HG02943 (cell line): ENCODE measurements around the gene SLC6A6.

Source experiments
- ATAC-seq: cut with Tn5 transposase; IDR thresholded peaks from one replicate; pipeline ENCODE4 v1.9.1; 2021; ENCODE audit warnings: mild to moderate bottlenecking, low read depth, moderate library complexity; ENCODE audit not compliant: unreplicated experiment

Gene SLC6A6

GRCh38 chr3:14414846-14415464 is 12.5 kb downstream of the SLC6A6 start:
- ATAC-seq, result no peak

GRCh38 chr3:14415501-14415900 is 13.1 kb downstream of the SLC6A6 start:
- no peak for ATAC-seq

- no peak for ATAC-seq
These were observed 14.0 kb downstream of the SLC6A6 start for GRCh38 chr3:14416453-14416852.

DNA sequence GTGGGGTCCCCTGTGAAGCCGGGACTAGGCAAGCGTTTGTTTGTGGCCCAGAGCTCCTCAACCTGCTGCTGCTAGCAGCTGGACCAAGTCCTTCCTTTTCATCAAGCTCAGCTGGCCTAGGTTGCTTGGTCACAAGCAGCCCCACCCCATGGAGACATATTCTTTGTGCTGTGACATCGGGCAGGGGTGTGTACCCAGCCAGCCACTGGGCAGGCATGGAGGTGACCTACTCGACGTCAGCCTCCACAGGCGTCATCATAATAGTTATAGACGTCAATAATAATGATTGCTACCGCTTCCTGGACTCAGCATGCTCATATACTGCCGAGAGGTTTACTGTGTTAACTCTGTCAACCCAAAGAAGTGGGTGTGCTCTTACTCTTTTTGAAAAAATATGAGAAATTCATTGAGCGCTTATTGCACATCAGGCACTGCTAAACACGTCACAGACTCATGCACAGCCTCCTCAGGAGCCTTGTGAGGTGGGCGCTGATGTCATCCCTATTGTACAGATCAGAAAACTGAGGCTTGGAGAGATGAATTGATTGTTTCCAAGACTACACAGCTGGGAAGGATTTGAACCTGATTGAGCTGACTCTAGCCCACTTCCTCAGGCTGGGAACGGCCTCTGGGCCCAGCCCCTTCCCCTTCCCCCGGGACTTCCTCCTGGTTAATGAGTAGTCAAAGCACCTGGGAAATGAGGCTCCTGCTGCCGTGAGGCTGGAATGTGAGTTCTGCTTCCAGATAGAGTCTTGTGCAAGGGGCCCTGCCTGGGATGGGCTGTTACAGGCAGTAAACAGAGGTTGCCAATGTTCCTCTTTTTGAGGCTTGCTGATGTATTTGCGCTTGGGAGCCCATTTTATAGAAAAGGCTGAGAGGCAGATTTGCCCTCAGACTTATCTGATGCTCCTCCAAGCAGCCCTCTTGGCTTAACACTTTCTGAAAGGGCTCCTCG is 16.2 kb downstream of the SLC6A6 start:
- ATAC-seq, result no peak

- ATAC-seq, result no peak
These were observed 19.9 kb downstream of the SLC6A6 start for GRCh38 chr3:14422016-14422963.

GRCh38 chr3:14423197-14423743 is 20.9 kb downstream of the SLC6A6 start:
- no peak for ATAC-seq

- ATAC-seq, result no peak
These were observed 21.6 kb downstream of the SLC6A6 start for GRCh38 chr3:14423963-14424362.

GRCh38 chr3:14424711-14425580 is 22.5 kb downstream of the SLC6A6 start:
- no peak for ATAC-seq

DNA sequence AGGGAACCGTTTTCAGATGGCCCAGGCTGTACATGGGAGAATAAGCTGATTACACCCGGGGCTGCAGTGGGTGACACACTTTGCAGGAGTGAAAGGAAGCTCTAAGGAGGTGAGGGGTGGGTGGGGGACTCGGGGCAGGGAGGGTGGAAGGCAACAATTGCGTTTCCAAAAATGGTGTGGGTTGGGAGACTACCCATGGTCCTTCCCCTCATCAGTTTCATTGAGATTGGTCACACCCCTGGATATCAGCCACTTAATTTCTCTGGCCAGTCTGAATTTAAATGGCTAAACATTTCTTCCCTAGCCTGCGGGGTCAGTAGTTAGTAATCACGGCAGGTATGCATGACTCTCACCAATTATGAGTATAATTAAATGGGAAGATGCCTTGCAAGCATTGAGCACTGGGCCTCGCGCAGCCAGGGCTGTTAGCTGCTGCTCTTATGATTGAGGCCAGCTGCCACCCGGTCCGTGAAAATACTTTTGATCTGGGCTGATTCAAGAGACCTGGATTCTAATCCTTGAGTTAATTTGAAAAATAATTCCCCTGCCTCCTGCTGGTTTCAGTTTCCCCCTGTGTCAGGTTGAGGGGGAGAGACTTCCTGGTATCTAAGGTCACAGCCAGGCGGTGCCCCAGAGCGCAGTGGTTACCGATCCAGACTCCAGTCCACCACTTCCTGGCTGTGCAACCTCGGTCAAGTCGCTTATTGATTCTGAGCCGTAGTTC is 23.3 kb downstream of the SLC6A6 start:
- peak; percentile 74 for ATAC-seq

GRCh38 chr3:14426305-14426620 is 23.9 kb downstream of the SLC6A6 start:
- ATAC-seq, result no peak

DNA sequence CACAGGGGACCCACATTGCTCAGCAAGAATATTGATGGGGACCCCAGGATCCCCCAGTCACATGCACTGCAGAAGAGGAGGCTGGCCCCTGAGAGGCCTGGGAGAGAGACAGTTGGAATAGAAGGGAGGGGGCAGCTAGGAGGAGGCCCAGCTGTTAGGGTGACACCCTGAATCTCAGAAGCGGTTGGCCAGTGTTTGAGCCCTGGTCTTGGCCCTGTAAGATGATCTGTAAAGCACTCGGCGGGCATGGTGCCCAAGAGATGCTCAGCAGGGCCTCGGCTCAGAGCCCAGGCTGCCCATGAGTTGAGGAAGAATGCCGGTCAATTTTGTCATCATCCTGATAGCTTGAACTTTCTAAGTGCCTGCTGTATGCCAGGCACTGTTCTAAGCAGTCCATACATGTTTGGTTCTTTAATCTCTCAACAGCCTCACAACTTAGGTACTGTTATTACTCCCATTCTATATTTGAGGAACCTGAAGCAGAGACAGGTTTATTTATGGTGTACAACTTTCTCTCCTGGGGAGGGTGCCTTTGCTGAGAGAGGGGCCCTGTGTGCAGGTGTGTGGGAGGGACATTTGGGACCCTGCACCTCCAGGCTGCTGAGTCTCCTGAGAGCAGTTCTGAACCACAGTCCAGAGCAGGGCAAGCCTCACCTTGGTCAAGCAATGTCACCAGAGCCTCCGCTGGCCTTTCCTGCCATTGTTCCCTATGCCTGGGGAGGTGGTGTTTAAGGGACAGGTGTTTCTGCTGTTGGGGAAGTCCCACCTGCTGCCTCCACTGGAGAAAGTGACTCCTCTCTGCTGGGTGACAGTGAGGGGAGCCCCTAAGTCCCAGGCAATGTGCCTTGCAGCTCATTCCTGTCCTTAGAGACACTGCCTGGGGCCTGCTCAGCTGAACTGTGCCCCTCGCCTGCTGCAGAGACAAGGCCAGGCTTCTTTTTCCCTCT is 26.0 kb downstream of the SLC6A6 start:
- ATAC-seq, result no peak

- ATAC-seq, result no peak
These were observed 26.8 kb downstream of the SLC6A6 start for GRCh38 chr3:14429237-14429636.

DNA sequence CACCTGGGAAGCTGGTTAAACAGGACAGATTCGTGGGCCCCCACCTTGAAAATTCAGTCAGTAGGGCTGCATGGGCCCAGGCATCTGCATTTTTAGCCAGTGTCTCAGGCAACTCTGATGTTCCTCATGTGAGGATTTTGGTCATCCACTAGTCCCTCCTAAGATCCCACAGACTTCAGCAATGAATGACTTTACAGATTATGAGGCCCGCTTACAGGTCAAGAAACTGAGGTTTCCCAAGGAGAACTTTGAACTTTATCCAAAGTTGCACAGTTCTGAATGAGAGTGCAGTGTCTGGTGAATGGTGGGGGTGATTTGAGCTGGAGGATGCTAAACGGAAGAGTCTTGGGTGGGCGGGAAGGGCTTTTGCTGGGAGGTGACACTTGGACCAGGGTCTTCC is 27.2 kb downstream of the SLC6A6 start:
- no peak for ATAC-seq

- no peak for ATAC-seq
These were observed 27.6 kb downstream of the SLC6A6 start for GRCh38 chr3:14430053-14430452.

DNA sequence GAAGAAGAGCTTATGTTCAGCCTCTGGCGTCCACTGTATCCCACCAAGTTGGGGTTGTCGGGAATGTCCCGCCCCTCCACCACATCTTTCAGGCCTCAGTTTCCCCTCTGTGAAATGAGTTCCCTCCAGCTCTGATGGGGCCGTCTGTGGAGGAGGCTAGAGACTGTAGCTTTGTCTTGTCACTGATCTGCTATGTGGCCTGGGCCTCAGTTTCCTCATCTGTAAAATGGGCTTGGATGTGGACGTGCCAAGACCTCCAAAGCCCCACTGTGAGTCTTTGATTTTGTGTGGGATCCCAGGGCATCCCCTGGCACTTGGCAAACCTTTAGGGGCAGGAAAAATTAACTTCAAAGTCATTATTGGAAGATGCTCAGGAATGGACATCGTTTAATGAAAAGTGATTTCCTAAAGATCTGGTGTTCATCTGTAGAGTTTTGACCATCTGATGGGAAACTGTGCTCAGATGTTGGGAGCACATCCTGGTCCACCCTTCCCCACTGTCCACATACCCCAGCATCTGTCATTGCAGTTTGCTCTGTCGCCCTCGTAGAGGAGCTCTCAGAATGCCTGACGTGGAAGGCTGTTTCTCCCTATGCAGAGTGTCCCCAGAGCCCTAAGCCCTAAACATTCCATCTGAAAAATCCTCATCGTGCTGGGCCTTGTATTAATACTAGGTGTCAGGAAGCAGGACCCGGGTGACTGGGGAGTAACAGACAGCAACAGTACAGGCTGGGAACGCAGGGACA is 28.5 kb downstream of the SLC6A6 start:
- no peak for ATAC-seq

DNA sequence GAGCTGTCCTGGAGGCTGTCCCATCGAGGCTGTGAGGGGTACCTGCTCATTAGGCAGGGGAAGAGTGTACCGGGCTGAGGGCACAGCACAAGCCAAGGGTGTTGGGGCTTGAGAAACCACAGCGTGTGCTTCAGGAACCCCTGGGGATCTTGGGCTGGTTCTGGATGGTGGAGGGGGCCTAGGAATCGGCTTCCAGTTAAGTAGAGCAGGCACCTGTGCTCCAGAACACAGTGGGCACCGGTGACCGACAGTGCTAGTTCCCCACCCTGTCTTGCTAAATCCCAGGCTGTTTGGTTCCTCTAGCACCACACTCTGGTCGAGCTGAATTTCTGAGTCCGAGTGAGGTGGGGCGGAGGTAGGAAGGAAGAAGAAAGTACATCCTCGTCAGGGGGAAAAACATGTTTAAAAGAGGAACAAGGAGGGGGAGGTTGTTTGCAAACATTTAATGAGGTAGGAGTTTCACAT is 29.1 kb downstream of the SLC6A6 start:
- ATAC-seq, result peak; percentile 35
